Type B pancreatic cell (in vitro differentiated cells): Measurements from ENCODE around the gene SYNPR. TPM values are rescaled to one million over a fixed set of nuclear protein-coding genes. Genes with fewer than 3 reads are reported as not detected.

Experiments
- DNase-seq: peaks from one replicate; pipeline ENCODE4 v3.0.0; 2021; ENCODE audit warnings: mixed read lengths; ENCODE audit not compliant: unreplicated experiment; ENCODE audit errors: extremely low spot score
- H3K27ac Mint-ChIP-seq: 2 replicates; pipeline ENCODE4 v1.8.0; 2021; ENCODE audit warnings: mild to moderate bottlenecking, mixed read lengths
- H3K27me3 Mint-ChIP-seq: 2 replicates; pipeline ENCODE4 v1.8.0; 2021; ENCODE audit warnings: mixed read lengths
- H3K36me3 Mint-ChIP-seq: 2 replicates; pipeline ENCODE4 v1.8.0; 2021; ENCODE audit warnings: mixed read lengths
- H3K4me1 Mint-ChIP-seq: one replicate; pipeline ENCODE4 v1.8.0; 2021; ENCODE audit warnings: mixed read lengths; ENCODE audit not compliant: unreplicated experiment
- H3K4me3 Mint-ChIP-seq: 2 replicates; pipeline ENCODE4 v1.8.0; 2021; ENCODE audit warnings: mild to moderate bottlenecking, mixed read lengths
- H3K9me3 Mint-ChIP-seq: 2 replicates; pipeline ENCODE4 v1.8.0; 2021; ENCODE audit warnings: mixed read lengths
- CTCF ChIP-seq: fragments of 200-600 bp; sonication (generic); conservative IDR thresholded peaks from 2 replicates; pipeline ENCODE4 v1.5.0; 2021; ENCODE audit warnings: antibody characterized with exemption, mild to moderate bottlenecking
- total RNA-seq: library from RNA; stranded (reverse); gene quantifications from 2 replicates; pipeline ENCODE4 v1.2.1, GENCODE V29; 2021; ENCODE audit warnings: low replicate concordance

SYNPR gene
- total RNA-seq, 1 donor from 2014 or later = 2.3 TPM

GRCh38 chr3:63514678-63515077 lies 236.6 kb downstream of the SYNPR start:
- Mint-ChIP-seq H3K9me3 (no peaks in the 10 kb centered on the region), H3K27me3 (peaks cover 4% of the 10 kb centered on the region), H3K4me1 (no peaks in the 10 kb centered on the region)

GRCh38 chr3:63519426-63519825 lies 241.3 kb downstream of the SYNPR start:
- no peak for TF ChIP-seq CTCF
- no peaks in the 10 kb centered on the region for H3K4me1 Mint-ChIP-seq
- no peaks in the 10 kb centered on the region for H3K36me3 Mint-ChIP-seq
- H3K4me3 Mint-ChIP-seq = no peak overlapping the region
- no peak overlapping the region for H3K27ac Mint-ChIP-seq
- DNase-seq = no peak
- H3K9me3 Mint-ChIP-seq = no peaks in the 10 kb centered on the region
- peaks cover 9% of the 10 kb centered on the region for H3K27me3 Mint-ChIP-seq

More at GRCh38 chr3:63514678-63515077, 236.6 kb downstream of the SYNPR start:
- no peak overlapping the region for H3K27ac Mint-ChIP-seq
- H3K4me3 Mint-ChIP-seq = no peak overlapping the region
- TF ChIP-seq CTCF = no peak
- H3K36me3 Mint-ChIP-seq = no peaks in the 10 kb centered on the region
- no peak for DNase-seq

- Mint-ChIP-seq H3K9me3 (no peaks in the 10 kb centered on the region), H3K27me3 (peaks cover 17% of the 10 kb centered on the region), H3K4me1 (no peaks in the 10 kb centered on the region), H3K4me3 (no peak overlapping the region), H3K27ac (no peak overlapping the region), H3K36me3 (no peaks in the 10 kb centered on the region)
- TF ChIP-seq CTCF = no peak
- no peak for DNase-seq
These were observed 243.5 kb downstream of the SYNPR start for GRCh38 chr3:63521657-63522056.

- no peak overlapping the region for H3K27ac Mint-ChIP-seq
- no peak overlapping the region for H3K4me3 Mint-ChIP-seq
- no peak for DNase-seq
- H3K9me3 Mint-ChIP-seq = no peaks in the 10 kb centered on the region
- H3K36me3 Mint-ChIP-seq = no peaks in the 10 kb centered on the region
- peaks cover 9% of the 10 kb centered on the region for H3K4me1 Mint-ChIP-seq
- H3K27me3 Mint-ChIP-seq = peaks cover 17% of the 10 kb centered on the region
- no peak for TF ChIP-seq CTCF
These were observed 245.0 kb downstream of the SYNPR start for GRCh38 chr3:63523100-63523499.

GRCh38 chr3:63528325-63529000 lies 250.4 kb downstream of the SYNPR start:
- Mint-ChIP-seq H3K4me3 (no peak overlapping the region), H3K9me3 (peaks cover 4% of the 10 kb centered on the region), H3K36me3 (no peaks in the 10 kb centered on the region), H3K27ac (no peak overlapping the region), H3K4me1 (peaks cover 10% of the 10 kb centered on the region), H3K27me3 (peaks cover 9% of the 10 kb centered on the region)
- no peak for DNase-seq
- TF ChIP-seq CTCF = no peak

- Mint-ChIP-seq H3K36me3 (no peaks in the 10 kb centered on the region), H3K27me3 (no peaks in the 10 kb centered on the region), H3K4me3 (no peak overlapping the region)
These were observed 254.4 kb downstream of the SYNPR start for GRCh38 chr3:63532521-63532920.

More at GRCh38 chr3:63532521-63532920, 254.4 kb downstream of the SYNPR start:
- no peak for TF ChIP-seq CTCF
- no peak for DNase-seq
- peaks cover 7% of the 10 kb centered on the region for H3K4me1 Mint-ChIP-seq
- peaks cover 4% of the 10 kb centered on the region for H3K9me3 Mint-ChIP-seq
- no peak overlapping the region for H3K27ac Mint-ChIP-seq
